Head of caudate nucleus (tissue), 42 donors: ENCODE measurements around the gene KNDC1.
A peak's percentile ranks its signal among the peaks of the same experiment; 100 is the strongest.

ENCODE experiments used
- DNase-seq, 42 donors: peaks; one replicate each; pipeline versions ENCODE4 v3.0.0 to v3.0.0-alpha.2; 2020 to 2021; ENCODE audit warnings: mixed read lengths in 7 of 42
- intact Hi-C: fragments of 100-400 bp; cut with DNase I; formaldehyde crosslinking; loops from one replicate; pipeline ENCODE4 v1.15.0; 2022

KNDC1 gene

GRCh38 chr10:133154996-133155778, 4.8 kb upstream of the KNDC1 start:
- intact Hi-C loops: no loop called here
- DNase-seq: peak in 4 of 42 donors; percentile 11 to 37 (median 22)

- intact Hi-C loops: no loop called here
- peak in 4 of 42 donors; percentile 14 to 36 (median 23) for DNase-seq
These were observed 3.1 kb upstream of the KNDC1 start for GRCh38 chr10:133156674-133157579.

- peak in 4 of 42 donors; percentile 10 to 40 (median 33) for DNase-seq
- intact Hi-C loops: no loop called here
These were observed 2.2 kb upstream of the KNDC1 start for GRCh38 chr10:133157662-133158436.

GRCh38 chr10:133158437-133158755, 1.6 kb upstream of the KNDC1 start:
- intact Hi-C loops: no loop called here
- DNase-seq: peak in 1 of 42 donors; percentile 14

DNA sequence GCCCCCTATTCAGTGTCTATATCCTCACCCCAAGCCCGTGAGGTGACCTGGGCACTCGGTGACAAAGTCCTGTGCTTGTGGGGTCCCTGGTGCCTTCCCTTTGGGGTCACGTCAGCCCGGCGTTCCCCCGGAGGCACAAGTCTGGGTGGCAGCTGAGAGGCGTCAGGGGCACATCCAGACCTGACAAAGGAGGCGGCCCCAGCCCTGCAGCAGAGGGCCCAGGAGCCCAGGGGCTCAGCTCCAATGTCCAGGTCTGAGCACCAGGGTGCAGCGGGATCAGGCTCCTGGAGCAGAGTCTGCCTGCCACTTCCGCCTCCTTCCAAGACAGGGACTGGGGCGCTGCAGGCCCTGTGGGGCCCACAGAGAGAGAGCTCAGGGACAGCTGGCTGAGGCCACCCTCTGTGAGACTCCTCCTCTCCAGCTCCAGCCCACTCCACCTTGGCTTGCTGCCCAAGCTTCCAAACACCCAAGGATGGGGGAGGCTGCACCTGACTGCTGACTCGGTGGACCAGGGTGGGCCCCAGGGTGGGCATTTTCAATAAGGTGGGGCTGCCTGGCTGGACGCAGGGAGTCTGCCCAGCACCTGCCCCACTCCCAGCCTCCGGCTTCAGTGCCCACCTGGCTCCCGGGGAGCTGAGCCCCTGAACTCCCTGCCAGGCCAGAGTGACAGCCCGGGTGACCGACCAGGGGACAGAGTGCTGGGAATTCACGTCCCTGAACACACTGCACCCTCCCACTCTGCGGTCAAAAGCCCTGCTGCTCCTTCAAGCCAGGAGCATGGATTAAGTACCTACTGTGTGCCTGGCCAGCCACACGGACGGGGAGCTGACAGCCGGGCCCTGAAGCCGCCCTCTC, 1.0 kb upstream of the KNDC1 start:
- intact Hi-C loops: no loop called here
- DNase-seq: peak in 3 of 42 donors; percentile 17 to 45 (median 26)

GRCh38 chr10:133159611-133159949, 439 bp upstream of the KNDC1 start:
- intact Hi-C loops: no loop called here
- no peak for DNase-seq

DNA sequence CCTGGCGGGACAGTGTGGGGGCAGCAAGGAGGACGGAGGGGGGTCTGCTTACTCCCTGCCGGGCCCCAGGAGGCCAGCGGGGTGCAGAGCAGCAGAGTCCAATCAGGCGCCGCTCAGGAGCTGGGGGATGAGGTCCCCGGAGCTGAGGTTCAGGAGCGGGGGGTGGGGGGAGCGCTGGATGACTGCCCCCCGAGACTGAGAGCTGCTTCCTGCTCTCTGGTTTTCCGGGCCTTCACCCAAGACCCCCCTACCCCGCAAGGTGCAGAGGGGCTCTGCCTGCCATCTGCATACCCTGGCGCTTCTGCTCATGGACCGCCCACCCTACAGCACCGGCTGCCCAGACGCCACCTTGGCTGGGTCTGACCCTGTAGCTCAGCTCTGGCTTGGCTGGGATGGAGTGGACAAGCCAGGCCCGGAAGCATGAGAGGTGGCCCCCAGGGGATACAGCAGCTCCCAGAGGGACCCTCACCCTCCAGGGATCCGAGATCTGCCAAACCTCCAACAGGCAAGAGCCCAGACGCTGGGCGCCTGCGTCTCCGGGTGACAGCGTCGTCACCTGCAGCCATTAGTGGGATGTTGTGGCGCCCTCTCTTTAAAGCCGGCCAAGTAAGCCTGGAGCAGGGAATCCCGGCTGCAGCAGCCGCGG, 930 bp downstream of the KNDC1 start:
- peak in 6 of 42 donors; percentile 18 to 53 (median 36) for DNase-seq
- intact Hi-C loops: no loop called here

- intact Hi-C loops: no loop called here
- DNase-seq: peak in 1 of 42 donors; percentile 15
These were observed 1.6 kb downstream of the KNDC1 start for GRCh38 chr10:133161486-133162109.

DNA sequence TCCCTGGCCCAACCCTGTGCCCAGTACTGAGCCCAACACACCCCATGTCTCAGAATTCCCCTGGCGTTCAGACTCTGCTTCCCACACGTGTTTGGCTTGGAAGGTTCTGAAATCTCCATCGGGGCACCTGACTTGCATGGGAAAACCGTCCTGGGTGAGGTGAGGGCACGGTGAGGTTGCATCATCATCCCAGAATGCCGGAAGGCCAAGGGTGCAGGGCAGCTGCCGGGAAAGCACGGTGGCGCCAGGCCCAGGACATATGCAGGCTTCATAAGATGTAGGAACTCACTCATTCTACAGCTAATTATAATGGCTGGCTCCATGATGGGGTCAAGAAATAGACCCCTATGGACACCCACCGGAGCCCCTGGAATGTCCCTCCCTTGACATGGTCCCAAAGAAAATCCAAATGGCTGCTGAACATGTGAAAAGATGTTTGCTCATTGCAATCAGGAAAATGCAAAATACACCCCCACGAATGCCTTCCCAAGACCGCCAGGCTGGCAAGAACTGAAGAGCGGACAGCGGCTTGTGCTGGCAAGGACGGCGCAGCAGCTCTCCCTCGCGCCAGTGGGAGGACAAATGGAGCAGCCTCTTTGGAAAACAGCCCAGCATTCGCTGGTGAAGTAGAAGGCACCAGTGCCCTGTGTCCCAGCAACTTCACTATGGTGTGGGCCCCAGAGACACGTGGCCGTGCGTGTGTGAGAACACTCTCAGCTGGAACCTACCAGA, 2.3 kb downstream of the KNDC1 start:
- intact Hi-C loops: no loop called here
- peak in 35 of 42 donors; percentile 28 to 83 (median 61) for DNase-seq

DNA sequence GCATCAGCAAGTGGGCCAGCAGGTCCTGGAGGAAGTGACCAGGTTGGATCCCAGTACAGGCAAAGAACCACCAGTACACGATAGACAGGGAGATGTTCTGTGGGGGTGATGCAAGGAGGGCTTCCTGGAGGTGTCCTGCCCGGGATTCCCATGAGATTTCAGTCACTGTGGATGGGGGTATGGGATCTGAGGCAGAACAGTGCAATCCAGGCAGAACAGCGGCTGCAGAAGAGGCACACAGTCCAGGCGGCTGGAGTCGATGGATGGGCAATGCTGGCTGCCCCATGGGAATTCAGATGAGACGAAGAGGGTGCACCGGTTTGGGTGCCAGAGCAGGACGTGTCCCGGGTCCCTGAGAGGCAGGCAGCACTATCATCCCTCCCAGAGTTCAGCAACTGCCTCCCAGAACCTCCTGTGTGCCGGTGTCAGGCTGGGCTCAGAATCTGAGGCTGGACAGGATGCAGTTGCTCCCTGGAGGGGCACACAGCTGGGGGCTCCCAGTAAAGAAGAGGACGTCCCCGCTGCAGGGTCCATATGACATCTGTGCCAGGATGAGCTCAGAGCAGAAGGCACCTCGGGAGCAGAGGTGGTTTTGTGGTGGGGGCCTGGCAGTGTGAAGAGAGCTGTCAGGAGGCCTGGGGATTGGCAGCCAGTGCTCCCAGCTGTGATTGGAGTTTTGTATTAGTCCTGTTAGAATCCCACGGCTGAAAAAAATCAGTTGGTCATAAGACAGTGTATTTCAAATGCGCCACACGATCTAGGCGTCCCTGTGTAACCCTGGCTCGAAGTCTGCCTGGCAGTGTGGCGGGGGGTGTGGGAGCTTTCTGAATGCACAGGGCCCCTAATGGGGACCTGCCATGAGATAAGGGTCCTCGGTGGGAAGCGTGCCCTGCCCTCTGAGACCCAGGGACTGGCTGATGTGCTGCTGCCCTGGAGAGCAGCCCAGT, 3.2 kb downstream of the KNDC1 start:
- peak in 2 of 42 donors; percentile 18 to 19 for DNase-seq
- intact Hi-C loops: no loop called here

- peak in 7 of 42 donors; percentile 13 to 49 (median 35) for DNase-seq
- intact Hi-C loops: no loop called here
These were observed 4.1 kb downstream of the KNDC1 start for GRCh38 chr10:133163889-133164815.

DNA sequence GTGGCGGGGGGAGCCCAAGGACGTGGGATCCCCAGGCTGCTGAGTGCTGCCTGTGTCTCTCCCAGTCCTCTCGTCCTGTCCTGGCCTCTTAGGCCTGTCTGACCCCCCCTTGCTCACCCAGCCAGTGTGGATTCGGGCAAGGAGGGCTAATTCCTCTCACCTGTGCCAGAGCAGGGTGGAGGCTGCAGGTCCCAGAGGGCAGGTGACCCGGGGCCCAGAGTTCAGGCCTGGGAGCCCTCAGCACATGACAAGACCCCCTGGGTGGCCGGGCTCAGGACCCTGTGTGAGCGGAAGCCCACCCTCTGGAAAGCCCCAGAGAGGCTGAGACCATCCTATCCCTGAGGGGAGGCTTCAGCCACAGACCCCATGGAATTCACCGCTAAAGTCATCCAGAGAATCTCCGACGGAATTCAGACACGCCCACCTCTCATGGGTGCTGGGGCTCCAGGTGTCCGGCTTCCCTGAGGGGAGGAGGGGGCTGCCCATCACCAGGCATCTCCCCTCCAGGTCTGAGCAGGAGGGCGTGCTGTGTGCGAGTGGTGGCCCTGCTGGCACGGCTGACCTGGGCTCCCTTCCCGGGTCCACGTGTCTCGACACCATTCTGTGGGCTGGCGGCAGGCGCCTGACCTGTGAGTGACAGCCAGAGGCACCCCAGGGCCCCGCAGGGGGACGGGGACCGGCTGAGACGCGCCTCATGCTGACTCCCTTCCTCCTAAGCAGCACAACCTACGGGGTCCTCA, 5.0 kb downstream of the KNDC1 start:
- peak in 3 of 42 donors; percentile 15 to 41 (median 24) for DNase-seq
- intact Hi-C loops: no loop called here

DNA sequence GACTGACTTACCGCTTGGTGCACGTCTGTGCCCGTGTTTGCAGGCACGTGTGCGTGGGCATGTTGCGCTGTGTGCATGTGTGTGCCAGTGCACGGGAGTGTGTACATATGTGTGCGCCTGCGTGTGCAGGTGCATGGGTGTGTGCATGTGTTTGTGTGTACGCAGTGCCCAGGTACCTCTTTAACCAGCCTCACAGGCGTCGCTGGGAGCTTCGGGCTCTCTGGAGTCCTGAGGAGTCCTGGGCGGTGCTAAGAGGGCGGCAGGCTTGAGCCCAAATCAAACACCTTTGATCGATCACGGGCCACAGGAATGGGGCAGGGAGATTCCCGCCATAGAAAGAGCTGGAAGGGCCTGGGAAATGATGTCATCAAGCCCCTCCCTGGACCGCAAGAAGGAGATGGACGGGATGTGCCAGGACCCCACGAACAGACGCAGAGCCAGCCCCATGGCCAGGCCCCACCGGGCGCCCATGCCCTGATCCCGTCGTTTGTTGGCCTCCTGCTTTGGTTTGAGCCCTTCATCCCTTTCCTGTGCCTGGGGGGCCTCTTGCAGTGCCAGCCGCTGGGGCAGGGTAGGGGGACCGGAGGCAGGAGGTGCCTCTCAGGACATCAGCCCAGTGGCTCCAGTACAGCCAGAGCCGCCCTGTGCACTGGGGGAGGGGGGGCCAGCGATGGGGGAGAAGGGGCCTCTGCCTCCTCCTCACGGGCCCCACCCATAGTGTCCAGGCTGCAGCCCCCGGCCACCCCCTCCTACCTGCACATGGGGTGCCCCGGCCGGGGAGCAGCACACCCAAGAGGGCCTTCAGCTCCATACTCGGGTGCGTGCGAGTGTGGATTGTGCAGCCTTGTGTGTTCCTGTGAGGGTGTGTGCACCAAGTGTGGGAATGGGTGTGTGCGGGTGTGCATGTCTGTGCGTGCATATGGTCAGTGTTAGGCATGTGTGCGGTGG, 5.8 kb downstream of the KNDC1 start:
- intact Hi-C loops: no loop called here
- peak in 3 of 42 donors; percentile 16 to 31 (median 23) for DNase-seq
